ENCODE data around the gene PRKAG2. TPM values are rescaled to one million over a fixed set of nuclear protein-coding genes. Genes with fewer than 3 reads are reported as not detected.

The PRKAG2 gene
- total RNA-seq, 1 donor from 2014 or later, result 15.7 TPM

DNA sequence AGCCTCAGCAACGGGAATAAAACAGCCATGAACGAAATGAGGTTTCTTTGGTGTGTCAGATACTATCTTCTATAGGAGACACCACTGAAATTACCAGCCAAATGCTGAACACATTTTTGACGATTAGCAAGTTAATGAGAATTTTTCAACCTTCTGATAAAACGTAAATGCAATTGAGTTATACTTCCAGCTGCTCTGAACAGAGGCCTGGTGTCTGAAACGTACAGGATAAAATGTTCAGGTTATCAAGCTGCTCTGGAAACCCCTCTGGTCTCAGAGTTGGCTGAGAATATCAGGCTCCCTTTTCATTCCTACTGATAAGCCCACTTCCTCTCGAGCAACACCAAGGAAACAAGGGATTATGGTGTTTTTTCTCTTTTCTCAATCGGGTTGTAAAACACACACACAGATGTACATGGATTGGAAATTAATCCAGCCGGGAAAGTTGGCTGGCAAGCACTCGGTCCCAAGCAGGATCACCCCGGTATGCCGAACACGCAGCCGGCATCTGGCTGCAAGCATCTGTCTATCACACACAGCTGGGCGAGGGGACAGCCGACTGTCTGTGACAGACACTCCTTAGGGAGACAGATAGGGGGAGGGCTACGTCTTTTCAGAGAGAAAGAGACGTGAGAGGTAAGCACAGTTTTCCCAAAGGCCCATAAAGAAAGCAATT is 171.8 kb downstream of the PRKAG2 start:
- Mint-ChIP-seq H3K4me3 (peak overlapping the region; percentile 15), H3K9me3 (no peaks in the 10 kb centered on the region)
- no peak for DNase-seq (ENCODE audit: low spot score in 2 of 2, unreplicated experiment in 2 of 2)

DNA sequence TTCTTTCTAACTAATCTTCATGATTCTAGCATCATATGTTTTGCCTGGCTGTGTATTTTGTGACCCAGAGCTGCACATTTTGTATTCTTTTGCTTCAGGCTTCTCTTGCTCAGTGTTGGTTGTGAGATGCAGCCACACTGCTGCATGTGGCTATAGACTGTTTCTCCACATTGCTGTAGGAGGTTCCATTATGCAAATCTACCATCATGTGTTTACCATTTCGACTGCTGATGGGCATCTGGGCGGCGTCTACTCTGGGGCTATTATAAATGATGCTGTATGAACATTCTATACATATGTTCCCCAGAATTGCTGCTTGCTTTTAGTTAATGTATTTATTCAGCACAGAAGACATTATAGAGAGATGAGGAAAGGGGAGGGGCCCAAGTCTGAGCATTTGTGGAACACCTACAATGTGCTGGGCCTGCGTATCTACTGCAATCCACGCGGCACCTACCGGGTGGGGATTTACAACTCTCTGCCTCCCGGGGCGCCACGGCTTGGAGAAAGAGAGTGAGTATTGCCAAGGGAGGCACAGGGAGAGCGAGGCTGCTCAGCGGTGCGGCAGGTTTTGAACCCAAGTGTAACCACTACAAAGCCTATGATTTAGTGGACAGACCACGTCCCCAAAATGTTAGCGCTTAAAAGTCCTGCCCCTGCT is 172.5 kb downstream of the PRKAG2 start:
- Mint-ChIP-seq H3K4me1 (peaks cover 23% of the 10 kb centered on the region), H3K9me3 (no peaks in the 10 kb centered on the region), H3K27me3 (ENCODE audit: low read depth) (no peaks in the 10 kb centered on the region), H3K4me3 (no peak overlapping the region), H3K27ac (peak overlapping the region; percentile 18), H3K36me3 (no peaks in the 10 kb centered on the region)
- DNase-seq (ENCODE audit: low spot score in 2 of 2, unreplicated experiment in 2 of 2), result no peak
- no peak for TF ChIP-seq CTCF (IDR thresholded peaks at IDR 0.05; ENCODE audit: unreplicated experiment)

More for the DNA sequence above, 171.8 kb downstream of the PRKAG2 start:
- no peak for TF ChIP-seq CTCF (IDR thresholded peaks at IDR 0.05; ENCODE audit: unreplicated experiment)
- Mint-ChIP-seq H3K4me1 (peaks cover 23% of the 10 kb centered on the region), H3K36me3 (no peaks in the 10 kb centered on the region), H3K27me3 (ENCODE audit: low read depth) (no peaks in the 10 kb centered on the region), H3K27ac (peak overlapping the region; percentile 63)

- Mint-ChIP-seq H3K4me3 (no peak overlapping the region), H3K27me3 (ENCODE audit: low read depth) (no peaks in the 10 kb centered on the region), H3K9me3 (no peaks in the 10 kb centered on the region), H3K4me1 (peaks cover 23% of the 10 kb centered on the region), H3K27ac (no peak overlapping the region), H3K36me3 (no peaks in the 10 kb centered on the region)
- DNase-seq (ENCODE audit: low spot score in 2 of 2, unreplicated experiment in 2 of 2), result no peak
- TF ChIP-seq CTCF (IDR thresholded peaks at IDR 0.05; ENCODE audit: unreplicated experiment), result no peak
Observed at GRCh38 chr7:151702961-151703360, 174.0 kb downstream of the PRKAG2 start.

GRCh38 chr7:151700586-151701165 is 176.2 kb downstream of the PRKAG2 start:
- DNase-seq (ENCODE audit: low spot score in 2 of 2, unreplicated experiment in 2 of 2), result no peak
- Mint-ChIP-seq H3K9me3 (no peaks in the 10 kb centered on the region), H3K36me3 (no peaks in the 10 kb centered on the region), H3K27me3 (ENCODE audit: low read depth) (no peaks in the 10 kb centered on the region), H3K27ac (no peak overlapping the region), H3K4me1 (peaks cover 28% of the 10 kb centered on the region), H3K4me3 (no peak overlapping the region)
- TF ChIP-seq CTCF (IDR thresholded peaks at IDR 0.05; ENCODE audit: unreplicated experiment), result no peak

- TF ChIP-seq CTCF (IDR thresholded peaks at IDR 0.05; ENCODE audit: unreplicated experiment), result no peak
- Mint-ChIP-seq H3K27me3 (ENCODE audit: low read depth) (no peaks in the 10 kb centered on the region), H3K4me3 (no peak overlapping the region), H3K4me1 (peaks cover 28% of the 10 kb centered on the region), H3K9me3 (no peaks in the 10 kb centered on the region), H3K36me3 (no peaks in the 10 kb centered on the region), H3K27ac (no peak overlapping the region)
- DNase-seq (ENCODE audit: low spot score in 2 of 2, unreplicated experiment in 2 of 2), result no peak
Observed at GRCh38 chr7:151699928-151700319, 177.0 kb downstream of the PRKAG2 start.
